Hepatocyte (in vitro differentiated cells): ENCODE measurements around the gene BBS9. TPM values are rescaled to one million over a fixed set of nuclear protein-coding genes. Genes with fewer than 3 reads are reported as not detected.
"Not testable (repeated sequence)": the region's sequence is repeated elsewhere in the genome, so short reads cannot be mapped to it uniquely, and the experiment has no call there.

ENCODE experiments used
- DNase-seq: peaks from one replicate; pipeline ENCODE4 v3.0.0-alpha.2; 2016; ENCODE audit warnings: low spot score
- H2AFZ ChIP-seq: fragments of 200-600 bp; sonication (generic); 2 replicates; pipeline ENCODE4 v1.6.0; 2016; ENCODE audit warnings: antibody characterized with exemption, mild to moderate bottlenecking
- H3K27ac ChIP-seq: fragments of 200-600 bp; sonication (generic); 2 replicates; pipeline ENCODE4 v1.5.1; 2016; ENCODE audit warnings: mild to moderate bottlenecking
- H3K27me3 ChIP-seq: fragments of 200-600 bp; sonication (generic); 2 replicates; pipeline ENCODE4 v1.6.1; 2016
- H3K36me3 ChIP-seq: fragments of 200-600 bp; sonication (generic); replicated peaks from 2 replicates; pipeline ENCODE4 v1.5.1; 2016; ENCODE audit warnings: low read depth; ENCODE audit not compliant: insufficient read depth
- H3K4me1 ChIP-seq: fragments of 200-600 bp; sonication (generic); 2 replicates; pipeline ENCODE4 v1.5.1; 2016; ENCODE audit warnings: mild to moderate bottlenecking, moderate library complexity; ENCODE audit not compliant: insufficient read depth
- H3K4me2 ChIP-seq: fragments of 200-600 bp; sonication (generic); 2 replicates; pipeline ENCODE4 v1.6.0; 2016
- H3K4me3 ChIP-seq: fragments of 200-600 bp; sonication (generic); 2 replicates; pipeline ENCODE4 v1.5.1; 2016; ENCODE audit warnings: mild to moderate bottlenecking
- H3K79me2 ChIP-seq: fragments of 200-600 bp; sonication (generic); 2 replicates; pipeline ENCODE4 v1.6.0; 2017; ENCODE audit warnings: mild to moderate bottlenecking
- H3K9me2 ChIP-seq: fragments of 200-600 bp; sonication (generic); replicated peaks from 2 replicates; pipeline ENCODE4 v1.6.0; 2017; ENCODE audit warnings: mild to moderate bottlenecking; ENCODE audit not compliant: insufficient read depth
- H3K9me3 ChIP-seq: fragments of 200-600 bp; sonication (generic); 2 replicates; pipeline ENCODE4 v1.5.1; 2016; ENCODE audit warnings: low read depth, mild to moderate bottlenecking
- H4K20me1 ChIP-seq: fragments of 200-600 bp; sonication (generic); 2 replicates; pipeline ENCODE4 v1.6.0; 2016; ENCODE audit warnings: mild to moderate bottlenecking; ENCODE audit not compliant: insufficient read depth, poor library complexity, severe bottlenecking
- CTCF ChIP-seq: fragments of 200-600 bp; sonication (generic); IDR thresholded peaks from 2 replicates; pipeline ENCODE4 v1.5.1; 2016; ENCODE audit warnings: antibody characterized with exemption, mild to moderate bottlenecking; ENCODE audit not compliant: poor library complexity
- EZH2 ChIP-seq: fragments of 200-600 bp; sonication (generic); IDR thresholded peaks from 2 replicates; pipeline ENCODE4 v1.6.1; 2016; ENCODE audit warnings: antibody characterized with exemption, mild to moderate bottlenecking, borderline replicate concordance
- EZH2phosphoT487 ChIP-seq: fragments of 200-600 bp; sonication (generic); IDR thresholded peaks from one replicate; pipeline ENCODE4 v1.6.1; 2018; ENCODE audit warnings: antibody characterized with exemption, mild to moderate bottlenecking, low read depth, moderate library complexity; ENCODE audit not compliant: unreplicated experiment, severe bottlenecking
- whole genome bisulfite sequencing: methylation state at CpG from one replicate; pipeline ENCODE4 v1.1.6; 2016; ENCODE audit warnings: low lambda C conversion rate; ENCODE audit errors: missing lambda C conversion rate; 5-methylcytosine and 5-hydroxymethylcytosine counted together
- polyA plus RNA-seq: library from polyadenylated mRNA; unstranded; fragments of >200 nt; fragmentation: Nextera tagmentation; extraction: Ambion mirVana; gene quantifications from 2 replicates; pipeline ENCODE4 v1.2.1, GENCODE V29; 2016
- total RNA-seq: library from RNA; depleted of rRNA; stranded (reverse); fragments of >200 nt; gene quantifications from 2 replicates; pipeline ENCODE4 v1.2.3, GENCODE V29; 2014

BBS9 gene
- total and polyA plus RNA-seq, 2 experiments from 2014 or later, result 10.1 to 12.3 TPM

- WGBS, result 75% methylated on average over 4 of the region's 4 CpGs
These were observed 336.8 kb downstream of the BBS9 start for GRCh38 chr7:33466203-33466602.

GRCh38 chr7:33471636-33472242 is 342.4 kb downstream of the BBS9 start:
- H3K27ac ChIP-seq, result no peak overlapping the region
- H3K4me3 ChIP-seq, result no peak overlapping the region
- 97% methylated on average over 3 of the region's 3 CpGs for WGBS
- no peak overlapping the region for H2AFZ ChIP-seq
- no peak for TF ChIP-seq EZH2phosphoT487
- no peak for TF ChIP-seq CTCF
- TF ChIP-seq EZH2, result no peak
- H3K4me2 ChIP-seq, result no peak overlapping the region
- no peak for DNase-seq
- no peaks in the 10 kb centered on the region for H3K9me2 ChIP-seq
- no peaks in the 10 kb centered on the region for H3K9me3 ChIP-seq
- no peaks in the 10 kb centered on the region for H3K36me3 ChIP-seq
- no peaks in the 10 kb centered on the region for H3K27me3 ChIP-seq
- no peaks in the 10 kb centered on the region for H3K79me2 ChIP-seq
- H4K20me1 ChIP-seq, result no peaks in the 10 kb centered on the region
- H3K4me1 ChIP-seq, result no peaks in the 10 kb centered on the region

More at GRCh38 chr7:33466203-33466602, 336.8 kb downstream of the BBS9 start:
- Histone ChIP-seq H3K4me2 (no peak overlapping the region), H4K20me1 (no peaks in the 10 kb centered on the region), H3K36me3 (no peaks in the 10 kb centered on the region), H3K4me1 (no peaks in the 10 kb centered on the region), H3K79me2 (no peaks in the 10 kb centered on the region), H3K9me3 (no peaks in the 10 kb centered on the region), H3K27ac (no peak overlapping the region), H3K27me3 (no peaks in the 10 kb centered on the region), H3K9me2 (no peaks in the 10 kb centered on the region), H2AFZ (no peak overlapping the region), H3K4me3 (no peak overlapping the region)
- no peak for DNase-seq
- TF ChIP-seq EZH2, result no peak

GRCh38 chr7:33472348-33473025 is 343.1 kb downstream of the BBS9 start:
- H3K27ac ChIP-seq, result no peak overlapping the region
- DNase-seq, result no peak
- no peaks in the 10 kb centered on the region for H4K20me1 ChIP-seq
- no peaks in the 10 kb centered on the region for H3K4me1 ChIP-seq
- H2AFZ ChIP-seq, result no peak overlapping the region
- no peaks in the 10 kb centered on the region for H3K27me3 ChIP-seq
- no peaks in the 10 kb centered on the region for H3K9me3 ChIP-seq
- H3K79me2 ChIP-seq, result no peaks in the 10 kb centered on the region
- H3K9me2 ChIP-seq, result no peaks in the 10 kb centered on the region
- 63% methylated on average over 4 of the region's 4 CpGs for WGBS
- no peak overlapping the region for H3K4me3 ChIP-seq
- no peak overlapping the region for H3K4me2 ChIP-seq
- TF ChIP-seq EZH2phosphoT487 (no peak), CTCF (no peak), EZH2 (no peak)
- no peaks in the 10 kb centered on the region for H3K36me3 ChIP-seq

GRCh38 chr7:33477719-33478480 is 348.5 kb downstream of the BBS9 start:
- no peak for TF ChIP-seq CTCF
- no peak for TF ChIP-seq EZH2phosphoT487
- TF ChIP-seq EZH2, result no peak
- Histone ChIP-seq H3K36me3 (no peaks in the 10 kb centered on the region), H3K4me3 (no peak overlapping the region), H3K4me2 (no peak overlapping the region), H3K79me2 (no peaks in the 10 kb centered on the region), H4K20me1 (no peaks in the 10 kb centered on the region), H3K4me1 (no peaks in the 10 kb centered on the region), H3K9me2 (no peaks in the 10 kb centered on the region), H3K9me3 (no peaks in the 10 kb centered on the region), H2AFZ (no peak overlapping the region), H3K27me3 (no peaks in the 10 kb centered on the region), H3K27ac (no peak overlapping the region)
- 90% methylated on average over 1 of the region's 1 CpG for whole genome bisulfite sequencing
- no peak for DNase-seq

- not testable (repeated sequence) for H3K36me3 ChIP-seq, H3K4me3 ChIP-seq, H3K9me2 ChIP-seq, H2AFZ ChIP-seq, H3K79me2 ChIP-seq, H3K4me1 ChIP-seq, H4K20me1 ChIP-seq, H3K27me3 ChIP-seq, H3K27ac ChIP-seq, H3K9me3 ChIP-seq, H3K4me2 ChIP-seq, DNase-seq
- 90% methylated on average over 1 of the region's 1 CpG for WGBS
These were observed 355.1 kb downstream of the BBS9 start for GRCh38 chr7:33484476-33484875.
